Right kidney (tissue), 1 donor: Measurements from ENCODE around the gene FAM171A2.
A peak's percentile ranks its signal among the peaks of the same experiment; 100 is the strongest.
"Not testable (repeated sequence)": the region's sequence is repeated elsewhere in the genome, so short reads cannot be mapped to it uniquely, and the experiment has no call there.

Experiments
- DNase-seq: peaks from one replicate; pipeline ENCODE4 v3.0.0-alpha.2; 2016

Gene FAM171A2

GRCh38 chr17:44346064-44346844 lies 17.4 kb downstream of the FAM171A2 start:
- peak; percentile 45 for DNase-seq

- no peak for DNase-seq
Measured at GRCh38 chr17:44345454-44346026, 18.1 kb downstream of the FAM171A2 start.

GRCh38 chr17:44344939-44345453 lies 18.7 kb downstream of the FAM171A2 start, which contains the start of gene GRN:
GRN (plus strand) TSS chr17:44345302; CDS start chr17:44349165, 3,863 bp downstream.
- DNase-seq: peak; percentile 90

GRCh38 chr17:44343510-44344209 lies 20.0 kb downstream of the FAM171A2 start:
- DNase-seq: no peak

- DNase-seq: not testable (repeated sequence)
Measured at GRCh38 chr17:44340553-44340952, 23.1 kb downstream of the FAM171A2 start.

- no peak for DNase-seq
Measured at GRCh38 chr17:44338702-44339101, 25.0 kb downstream of the FAM171A2 start.

GRCh38 chr17:44335968-44336367 lies 27.7 kb downstream of the FAM171A2 start:
- no peak for DNase-seq

GRCh38 chr17:44335564-44335963 lies 28.1 kb downstream of the FAM171A2 start:
- no peak for DNase-seq

- no peak for DNase-seq
Measured at GRCh38 chr17:44334727-44335126, 28.9 kb downstream of the FAM171A2 start.

- DNase-seq: no peak
Measured at GRCh38 chr17:44334315-44334714, 29.3 kb downstream of the FAM171A2 start.

GRCh38 chr17:44333371-44333770 lies 30.3 kb downstream of the FAM171A2 start:
- no peak for DNase-seq

GRCh38 chr17:44331249-44331760 lies 32.3 kb downstream of the FAM171A2 start:
- DNase-seq: peak; percentile 65

GRCh38 chr17:44330263-44330662 lies 33.4 kb downstream of the FAM171A2 start:
- not testable (repeated sequence) for DNase-seq

GRCh38 chr17:44329516-44329915 lies 34.1 kb downstream of the FAM171A2 start:
- DNase-seq: not testable (repeated sequence)

GRCh38 chr17:44327715-44328449 lies 35.8 kb downstream of the FAM171A2 start:
- no peak for DNase-seq

GRCh38 chr17:44326861-44327444 lies 36.7 kb downstream of the FAM171A2 start:
- peak; percentile 66 for DNase-seq

GRCh38 chr17:44324571-44325275 lies 38.9 kb downstream of the FAM171A2 start, which contains the start of gene SLC25A39:
SLC25A39 (minus strand) TSS chr17:44324823; CDS start chr17:44323562, 1,261 bp downstream.
- peak; percentile 93 for DNase-seq

GRCh38 chr17:44324092-44324570 lies 39.5 kb downstream of the FAM171A2 start:
- DNase-seq: no peak

GRCh38 chr17:44323359-44324091 lies 40.1 kb downstream of the FAM171A2 start:
- no peak for DNase-seq
